Right cardiac atrium (tissue), 5 donors: Measurements from ENCODE around the gene ZNF268. TPM values are rescaled to one million over a fixed set of nuclear protein-coding genes. Genes with fewer than 3 reads are reported as not detected.

Source experiments
- ATAC-seq, 2 donors: fragments of 200-7000 bp; cut with Tn5 transposase; one replicate each; pipeline versions ENCODE4 v1.8.0 to v1.9.1; 2020; ENCODE audit warnings: moderate library complexity in 2 of 2, mild to moderate bottlenecking in 1 of 2
- DNase-seq, 3 donors: peaks; one replicate each; pipeline ENCODE4 v3.0.0-alpha.2; 2020
- H3K27ac ChIP-seq: one replicate; pipeline ENCODE4 v1.5.1; 2013; ENCODE audit warnings: mild to moderate bottlenecking, low read length, control low read depth, moderate library complexity
- H3K27me3 ChIP-seq: one replicate; pipeline ENCODE4 v1.6.1; 2013; ENCODE audit not compliant: control insufficient read depth, insufficient read depth
- H3K4me1 ChIP-seq: one replicate; pipeline ENCODE4 v1.6.1; 2013; ENCODE audit warnings: low read length; ENCODE audit not compliant: control insufficient read depth, insufficient read depth
- H3K4me3 ChIP-seq: one replicate; pipeline ENCODE4 v1.5.1; 2013; ENCODE audit warnings: low read length, control low read depth
- H3K9me3 ChIP-seq: one replicate; pipeline ENCODE4 v1.6.1; 2013; ENCODE audit warnings: low read length; ENCODE audit not compliant: control insufficient read depth
- WGBS: extraction: QIAGEN DNeasy Blood & Tissue Kit; methylation state at CpG from one replicate; pipeline ENCODE4 v1.1.7; 2013; 5-methylcytosine and 5-hydroxymethylcytosine counted together
- intact Hi-C, 4 donors: fragments of 100-400 bp; cut with DNase I; formaldehyde crosslinking; loops; one replicate each; pipeline versions ENCODE4 v1.11.0 to v1.14.0; 2022 to 2023
- polyA plus RNA-seq: library from polyadenylated mRNA; stranded (reverse); fragments of 200-250 nt; gene quantifications from one replicate; pipeline ENCODE4 v1.2.3, GENCODE V29; 2013
- total RNA-seq, 4 donors: library from RNA; stranded (reverse); fragmentation: NEBNext Ultra II Directional; extraction: Animal tissue kit (Norgen Biotek cat#: 25700); gene quantifications; one replicate each; pipeline ENCODE4 v1.2.1, GENCODE V29; 2021
- donor health status: healthy with polysubstance abuse.
- donor health status: DM: no; HTN: yes; CAD: no.
- donor health status: DM: no; HTN: no; CAD: no.
- donor health status: DM: no; HTN: yes; CAD: no; lungs with severe emphysema.
- donor health status: DM: yes; HTN: yes; CAD: no.

Gene ZNF268
- total and polyA plus RNA-seq, 5 donors, result 2.9 to 13.6 (median 12.3) TPM

DNA sequence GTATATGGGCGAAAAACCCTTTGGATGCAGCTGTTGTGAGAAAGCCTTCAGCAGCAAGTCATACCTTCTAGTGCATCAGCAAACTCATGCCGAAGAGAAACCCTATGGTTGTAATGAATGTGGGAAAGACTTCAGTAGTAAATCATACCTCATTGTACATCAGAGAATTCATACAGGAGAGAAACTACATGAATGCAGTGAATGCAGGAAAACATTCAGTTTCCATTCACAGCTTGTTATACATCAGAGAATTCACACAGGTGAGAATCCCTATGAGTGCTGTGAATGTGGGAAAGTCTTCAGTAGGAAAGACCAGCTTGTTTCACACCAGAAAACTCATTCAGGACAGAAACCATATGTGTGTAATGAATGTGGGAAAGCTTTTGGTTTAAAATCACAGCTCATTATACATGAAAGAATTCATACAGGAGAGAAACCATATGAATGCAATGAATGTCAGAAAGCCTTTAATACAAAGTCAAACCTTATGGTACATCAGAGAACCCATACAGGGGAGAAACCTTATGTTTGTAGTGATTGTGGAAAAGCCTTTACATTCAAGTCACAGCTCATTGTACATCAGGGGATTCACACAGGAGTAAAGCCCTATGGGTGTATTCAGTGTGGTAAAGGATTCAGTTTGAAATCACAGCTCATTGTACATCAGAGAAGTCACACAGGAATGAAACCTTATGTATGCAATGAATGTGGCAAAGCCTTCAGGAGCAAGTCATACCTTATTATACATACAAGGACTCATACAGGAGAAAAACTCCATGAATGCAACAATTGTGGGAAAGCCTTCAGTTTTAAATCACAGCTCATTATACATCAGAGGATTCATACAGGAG, 21.4 kb downstream of the ZNF268 start:
- DNase-seq, result no peak
- peak overlapping the region; percentile 16 for H3K4me3 ChIP-seq
- H3K9me3 ChIP-seq, result peaks cover 20% of the 10 kb centered on the region
- H3K27me3 ChIP-seq, result no peaks in the 10 kb centered on the region
- no peak overlapping the region for H3K27ac ChIP-seq
- no peak for ATAC-seq
- WGBS, result 98% methylated on average over 2 of the region's 2 CpGs
- H3K4me1 ChIP-seq, result no peaks in the 10 kb centered on the region
- intact Hi-C loops, result no loop called here

DNA sequence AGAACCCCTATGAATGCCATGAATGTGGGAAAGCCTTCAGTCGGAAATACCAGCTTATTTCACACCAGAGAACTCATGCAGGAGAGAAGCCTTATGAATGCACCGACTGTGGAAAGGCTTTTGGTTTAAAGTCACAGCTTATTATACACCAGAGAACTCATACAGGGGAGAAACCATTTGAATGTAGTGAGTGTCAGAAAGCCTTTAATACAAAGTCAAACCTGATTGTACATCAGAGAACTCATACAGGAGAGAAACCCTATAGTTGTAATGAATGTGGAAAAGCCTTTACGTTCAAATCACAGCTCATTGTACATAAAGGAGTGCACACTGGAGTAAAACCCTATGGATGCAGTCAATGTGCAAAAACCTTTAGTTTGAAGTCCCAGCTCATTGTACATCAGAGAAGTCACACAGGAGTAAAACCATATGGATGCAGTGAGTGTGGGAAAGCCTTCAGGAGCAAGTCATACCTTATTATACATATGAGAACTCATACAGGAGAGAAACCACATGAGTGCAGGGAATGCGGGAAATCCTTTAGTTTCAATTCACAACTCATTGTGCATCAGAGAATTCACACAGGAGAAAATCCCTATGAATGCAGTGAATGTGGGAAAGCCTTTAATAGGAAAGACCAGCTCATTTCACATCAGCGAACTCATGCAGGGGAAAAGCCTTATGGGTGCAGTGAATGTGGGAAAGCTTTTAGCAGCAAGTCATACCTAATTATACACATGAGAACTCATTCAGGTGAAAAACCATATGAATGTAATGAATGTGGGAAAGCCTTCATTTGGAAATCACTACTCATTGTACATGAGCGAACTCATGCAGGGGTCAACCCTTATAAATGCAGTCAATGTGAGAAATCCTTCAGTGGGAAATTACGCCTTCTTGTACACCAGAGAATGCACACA, 22.3 kb downstream of the ZNF268 start:
- Histone ChIP-seq H3K27me3 (no peaks in the 10 kb centered on the region), H3K27ac (no peak overlapping the region), H3K4me1 (no peaks in the 10 kb centered on the region), H3K4me3 (peak overlapping the region; percentile 18), H3K9me3 (peaks cover 22% of the 10 kb centered on the region)
- intact Hi-C loops, result no loop called here
- ATAC-seq, result no peak
- no peak for DNase-seq
- WGBS, result 98% methylated on average over 7 of the region's 7 CpGs

DNA sequence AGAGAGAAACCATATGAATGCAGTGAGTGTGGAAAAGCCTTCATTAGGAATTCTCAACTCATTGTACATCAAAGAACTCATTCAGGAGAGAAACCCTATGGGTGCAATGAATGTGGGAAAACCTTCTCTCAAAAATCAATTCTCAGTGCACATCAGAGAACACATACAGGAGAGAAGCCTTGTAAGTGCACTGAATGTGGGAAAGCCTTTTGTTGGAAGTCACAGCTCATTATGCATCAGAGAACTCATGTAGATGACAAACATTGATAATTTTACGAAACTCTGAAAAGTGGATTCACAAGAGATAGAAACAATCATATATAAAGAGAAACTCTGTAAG, 22.9 kb downstream of the ZNF268 start:
- no peak overlapping the region for H3K27ac ChIP-seq
- 100% methylated on average over 1 of the region's 1 CpG for WGBS
- H3K27me3 ChIP-seq, result no peaks in the 10 kb centered on the region
- peak overlapping the region; percentile 18 for H3K4me3 ChIP-seq
- H3K4me1 ChIP-seq, result no peaks in the 10 kb centered on the region
- DNase-seq (no peak), ATAC-seq (no peak)
- intact Hi-C loops, result no loop called here
- peaks cover 22% of the 10 kb centered on the region for H3K9me3 ChIP-seq

DNA sequence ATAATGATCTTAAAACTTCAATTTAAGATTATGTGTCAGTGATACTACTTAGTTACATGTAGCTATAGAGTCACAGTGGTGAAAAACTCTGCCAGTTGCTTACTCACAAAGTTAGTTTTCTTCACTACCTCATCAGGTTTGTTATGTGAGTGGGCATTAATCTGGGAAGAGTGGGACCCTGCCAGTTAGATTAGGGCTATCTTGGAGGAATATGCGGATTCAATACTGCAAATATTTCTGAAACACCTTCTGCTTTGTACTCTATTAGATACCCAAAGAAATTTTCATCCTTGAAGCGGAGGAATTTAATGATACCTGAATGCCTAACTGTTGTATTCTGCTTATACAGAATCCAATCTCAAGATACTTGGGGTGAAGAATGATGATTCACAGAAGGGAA, 25.1 kb downstream of the ZNF268 start:
- 98% methylated on average over 2 of the region's 2 CpGs for WGBS
- Histone ChIP-seq H3K4me3 (no peak overlapping the region), H3K27ac (no peak overlapping the region), H3K9me3 (peaks cover 31% of the 10 kb centered on the region), H3K27me3 (no peaks in the 10 kb centered on the region), H3K4me1 (no peaks in the 10 kb centered on the region)
- DNase-seq, result no peak
- ATAC-seq, result no peak
- intact Hi-C loops, result no loop called here

DNA sequence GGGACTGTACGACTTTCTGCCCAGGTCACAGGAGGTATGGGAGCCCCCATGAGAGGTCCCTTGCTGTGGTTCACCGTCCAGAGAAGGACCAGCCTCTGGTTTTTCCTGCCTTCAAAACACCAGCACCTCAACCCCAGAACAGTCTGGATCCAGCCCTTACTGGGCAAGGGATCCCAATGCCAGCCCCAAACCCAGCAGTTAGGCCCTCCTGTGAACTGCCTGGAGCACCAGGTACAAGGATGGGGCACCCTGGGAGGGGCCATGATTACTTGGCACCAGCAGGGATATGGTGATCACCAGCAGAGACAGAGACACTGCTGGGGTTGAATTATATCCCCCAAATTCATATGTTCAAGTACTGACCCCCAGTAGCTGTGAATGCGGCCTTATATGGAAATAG, 34.4 kb downstream of the ZNF268 start:
- H3K4me1 ChIP-seq, result no peaks in the 10 kb centered on the region
- no peak for ATAC-seq

DNA sequence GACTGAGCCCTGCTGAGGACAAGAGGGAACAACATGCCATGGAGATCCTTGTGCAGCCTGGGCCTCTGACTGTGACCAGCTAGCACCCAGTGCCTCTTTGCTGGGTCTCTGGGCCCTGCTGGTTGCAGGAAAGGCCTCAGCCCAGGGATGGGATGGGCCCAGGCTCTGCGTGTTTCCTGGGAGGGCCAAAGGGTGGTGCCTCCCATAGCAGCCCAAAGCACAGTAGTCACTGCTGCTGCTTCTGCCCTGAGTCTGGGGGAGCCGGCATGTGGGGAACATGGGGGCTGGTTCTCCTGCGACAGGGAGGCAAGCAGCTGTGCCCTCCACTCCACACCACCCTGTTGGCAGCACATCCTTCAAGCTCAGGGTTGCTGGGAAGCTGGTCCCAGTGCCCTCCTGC, 35.9 kb downstream of the ZNF268 start:
- H3K9me3 ChIP-seq, result peaks cover 13% of the 10 kb centered on the region
- H3K27ac ChIP-seq, result no peak overlapping the region
- ATAC-seq, result peak in 1 of 2 donors; percentile 39
- no peak for DNase-seq
- intact Hi-C loops, result no loop called here
- H3K27me3 ChIP-seq, result no peaks in the 10 kb centered on the region
- 81% methylated on average over 3 of the region's 3 CpGs for WGBS
- H3K4me3 ChIP-seq, result no peak overlapping the region
- H3K4me1 ChIP-seq, result no peaks in the 10 kb centered on the region

More for the DNA sequence above, 34.4 kb downstream of the ZNF268 start:
- Histone ChIP-seq H3K4me3 (no peak overlapping the region), H3K27me3 (no peaks in the 10 kb centered on the region), H3K27ac (no peak overlapping the region), H3K9me3 (peaks cover 16% of the 10 kb centered on the region)
- 76% methylated on average over 3 of the region's 3 CpGs for WGBS
- DNase-seq, result no peak
- intact Hi-C loops, result no loop called here

DNA sequence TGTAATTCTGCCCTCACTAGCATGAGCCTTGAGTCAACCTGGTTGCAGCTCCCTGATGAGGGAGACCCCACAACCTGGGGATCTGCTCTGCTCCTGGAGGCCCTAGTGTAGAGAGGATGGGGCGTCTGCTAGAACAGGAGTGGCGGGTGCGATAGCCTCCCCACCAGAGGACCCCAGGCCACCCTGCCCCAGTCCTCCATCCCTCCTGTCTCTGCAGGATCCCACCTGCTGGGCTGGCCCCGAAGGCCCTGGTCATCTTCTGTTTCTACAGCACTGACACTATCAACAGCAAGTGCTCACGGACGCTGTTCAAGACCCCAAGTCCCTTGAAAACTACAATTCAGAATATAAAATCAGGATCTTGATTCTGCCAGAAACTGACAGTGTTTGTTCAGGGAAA, 39.2 kb downstream of the ZNF268 start:
- H3K4me1 ChIP-seq, result no peaks in the 10 kb centered on the region
- no peak overlapping the region for H3K27ac ChIP-seq
- no peak overlapping the region for H3K4me3 ChIP-seq
- peaks cover 6% of the 10 kb centered on the region for H3K9me3 ChIP-seq
- 86% methylated on average over 6 of the region's 6 CpGs for WGBS
- ATAC-seq, result no peak
- H3K27me3 ChIP-seq, result no peaks in the 10 kb centered on the region
- intact Hi-C loops, result no loop called here
- no peak for DNase-seq

DNA sequence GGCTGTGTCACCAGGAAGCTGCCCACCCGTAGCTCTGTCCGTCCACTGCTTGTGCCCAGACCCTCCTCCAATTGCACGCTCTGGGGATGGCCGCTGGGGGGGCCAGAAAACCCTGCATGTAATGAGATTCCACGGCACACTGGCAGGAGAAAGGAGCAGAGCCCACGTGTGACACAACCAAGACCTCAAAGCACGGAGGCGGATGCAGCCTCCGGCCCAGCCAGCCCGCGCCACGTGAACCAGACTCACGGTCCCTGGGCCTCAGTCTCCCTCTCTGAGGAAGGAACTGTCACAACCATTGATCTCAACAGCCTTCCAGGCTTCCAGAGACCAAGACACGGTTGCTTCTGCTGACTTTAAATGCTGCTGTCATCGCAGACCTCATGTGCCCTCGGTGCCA, 39.9 kb downstream of the ZNF268 start:
- no peak overlapping the region for H3K27ac ChIP-seq
- no peaks in the 10 kb centered on the region for H3K4me1 ChIP-seq
- no peaks in the 10 kb centered on the region for H3K27me3 ChIP-seq
- DNase-seq (no peak), ATAC-seq (no peak)
- intact Hi-C loops, result no loop called here
- H3K4me3 ChIP-seq, result no peak overlapping the region
- WGBS, result 82% methylated on average over 16 of the region's 16 CpGs
- peaks cover 1% of the 10 kb centered on the region for H3K9me3 ChIP-seq

DNA sequence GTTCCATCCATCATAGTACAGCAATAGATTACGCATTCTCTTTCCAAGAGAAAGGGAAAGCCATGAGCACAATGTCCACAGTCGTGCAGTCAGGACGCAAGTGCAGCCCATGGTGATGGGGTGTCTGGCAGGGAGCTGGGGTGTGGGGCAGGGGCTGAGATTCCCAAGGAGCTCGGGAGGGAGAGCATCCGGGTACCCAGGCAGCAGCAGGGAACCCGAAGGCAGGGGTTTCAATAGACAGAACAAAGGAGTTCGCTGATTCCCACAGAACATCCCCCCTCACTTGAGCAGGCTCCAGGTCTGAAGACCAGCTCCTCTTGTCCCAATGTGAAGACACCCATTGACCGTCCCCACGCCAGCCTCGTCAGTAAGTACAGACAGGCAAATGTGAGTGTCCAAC, 40.9 kb downstream of the ZNF268 start:
- Histone ChIP-seq H3K4me3 (no peak overlapping the region), H3K27ac (no peak overlapping the region), H3K4me1 (no peaks in the 10 kb centered on the region), H3K27me3 (no peaks in the 10 kb centered on the region), H3K9me3 (no peaks in the 10 kb centered on the region)
- 79% methylated on average over 10 of the region's 10 CpGs for WGBS
- DNase-seq (no peak), ATAC-seq (no peak)
- intact Hi-C loops, result no loop called here

DNA sequence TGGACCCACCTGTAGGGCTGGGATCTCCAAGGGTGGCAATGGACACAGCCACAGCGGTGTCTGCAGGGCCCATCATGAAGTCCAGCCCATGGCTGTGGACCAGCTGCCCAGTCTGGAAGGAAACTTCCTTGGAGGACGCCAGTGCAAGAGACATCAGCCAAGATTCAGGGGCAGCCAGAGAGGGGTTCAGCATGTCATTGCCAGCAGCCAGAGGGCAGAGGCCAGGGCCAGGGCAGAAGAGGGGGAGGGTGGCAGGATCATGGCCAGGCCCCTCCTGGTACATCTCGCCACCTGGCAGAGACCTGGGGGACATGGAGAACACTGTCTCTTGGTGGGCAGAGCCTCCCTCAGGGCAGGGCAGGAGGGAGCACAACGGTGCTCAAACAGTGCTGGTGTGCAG, 44.2 kb downstream of the ZNF268 start:
- 80% methylated on average over 4 of the region's 4 CpGs for WGBS
- Histone ChIP-seq H3K27me3 (no peaks in the 10 kb centered on the region), H3K4me3 (no peak overlapping the region), H3K4me1 (no peaks in the 10 kb centered on the region), H3K9me3 (no peaks in the 10 kb centered on the region), H3K27ac (no peak overlapping the region)
- DNase-seq, result no peak
- intact Hi-C loops, result no loop called here
- no peak for ATAC-seq

DNA sequence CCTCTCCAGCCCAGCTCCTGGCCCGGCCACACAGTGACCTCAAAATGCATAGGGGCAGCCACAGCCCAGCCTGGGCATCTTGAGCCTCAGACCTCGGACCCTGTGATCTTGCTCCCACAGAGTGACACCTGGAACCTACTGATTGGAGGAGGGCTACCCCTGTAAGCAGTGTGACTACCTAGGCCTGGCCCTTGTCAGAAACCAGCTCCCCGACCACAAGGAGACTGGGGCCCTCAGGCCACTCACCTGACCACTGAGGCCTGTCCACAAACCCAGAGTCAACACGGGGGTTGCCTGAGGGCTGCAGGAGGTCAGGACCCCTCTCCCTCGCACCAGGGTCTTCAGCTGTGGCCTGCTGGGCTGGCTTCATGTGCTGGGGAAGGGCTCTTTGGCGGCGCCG, 45.4 kb downstream of the ZNF268 start:
- no peaks in the 10 kb centered on the region for H3K27me3 ChIP-seq
- intact Hi-C loops, result no loop called here
- no peak overlapping the region for H3K27ac ChIP-seq
- WGBS, result 79% methylated on average over 8 of the region's 8 CpGs
- no peak for DNase-seq
- no peaks in the 10 kb centered on the region for H3K9me3 ChIP-seq
- ATAC-seq, result no peak
- H3K4me3 ChIP-seq, result no peak overlapping the region
- H3K4me1 ChIP-seq, result no peaks in the 10 kb centered on the region
